ENCODE results near the gene ADGRE2.

DNA sequence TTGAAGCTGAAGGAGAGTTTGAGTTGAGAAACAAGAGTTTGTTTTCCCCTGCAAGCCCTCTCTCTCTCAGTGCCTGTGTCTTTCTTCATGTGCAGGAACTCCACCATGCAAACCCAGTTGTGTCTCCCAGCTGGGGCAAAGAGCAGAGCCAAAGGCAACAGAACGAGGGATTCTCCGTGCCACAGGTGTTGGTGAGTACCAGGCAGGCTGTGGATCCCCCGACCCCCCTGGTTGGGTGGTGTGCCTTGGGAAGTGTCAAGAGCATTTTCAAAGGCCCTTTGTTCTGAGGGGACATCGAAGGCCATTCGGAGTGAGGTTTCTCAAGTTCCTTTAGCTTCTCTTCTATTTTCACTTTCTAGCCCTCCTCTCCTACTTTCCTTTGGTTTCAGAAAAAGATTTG, 82.9 kb downstream of the ADGRE2 start:
- TF ChIP-seq, protein P1, sequence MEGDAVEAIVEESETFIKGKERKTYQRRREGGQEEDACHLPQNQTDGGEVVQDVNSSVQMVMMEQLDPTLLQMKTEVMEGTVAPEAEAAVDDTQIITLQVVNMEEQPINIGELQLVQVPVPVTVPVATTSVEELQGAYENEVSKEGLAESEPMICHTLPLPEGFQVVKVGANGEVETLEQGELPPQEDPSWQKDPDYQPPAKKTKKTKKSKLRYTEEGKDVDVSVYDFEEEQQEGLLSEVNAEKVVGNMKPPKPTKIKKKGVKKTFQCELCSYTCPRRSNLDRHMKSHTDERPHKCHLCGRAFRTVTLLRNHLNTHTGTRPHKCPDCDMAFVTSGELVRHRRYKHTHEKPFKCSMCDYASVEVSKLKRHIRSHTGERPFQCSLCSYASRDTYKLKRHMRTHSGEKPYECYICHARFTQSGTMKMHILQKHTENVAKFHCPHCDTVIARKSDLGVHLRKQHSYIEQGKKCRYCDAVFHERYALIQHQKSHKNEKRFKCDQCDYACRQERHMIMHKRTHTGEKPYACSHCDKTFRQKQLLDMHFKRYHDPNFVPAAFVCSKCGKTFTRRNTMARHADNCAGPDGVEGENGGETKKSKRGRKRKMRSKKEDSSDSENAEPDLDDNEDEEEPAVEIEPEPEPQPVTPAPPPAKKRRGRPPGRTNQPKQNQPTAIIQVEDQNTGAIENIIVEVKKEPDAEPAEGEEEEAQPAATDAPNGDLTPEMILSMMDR (IDR thresholded peaks at IDR 0.05; ENCODE audit: low read depth, low read length), result no peak
- TF ChIP-seq MYC (IDR thresholded peaks at IDR 0.05; ENCODE audit: low read depth, low read length) (no peak), POLR2A (IDR thresholded peaks at IDR 0.05; ENCODE audit: extremely low read depth, insufficient read length) (no peak)
